Muscle of back (tissue), 11 donors: ENCODE results near the gene FUT7. TPM values are rescaled to one million over a fixed set of nuclear protein-coding genes. Genes with fewer than 3 reads are reported as not detected.
"Not testable (repeated sequence)": the region's sequence is repeated elsewhere in the genome, so short reads cannot be mapped to it uniquely, and the experiment has no call there.

ENCODE experiments used
- DNase-seq, 3 donors: peaks; one replicate each; pipeline versions ENCODE4 v3.0.0 to v3.0.0-alpha.2; 2013
- polyA plus RNA-seq, 10 donors: library from polyadenylated mRNA; unstranded; fragments of 120-200 nt; gene quantifications; one replicate each; pipeline ENCODE4 v1.2.1, GENCODE V29; 2013; ENCODE audit not compliant: insufficient read length in 10 of 10

FUT7 gene
- polyA plus RNA-seq, 10 donors, result 0.10 to 0.48 (median 0.12) TPM; not detected in 6

DNA sequence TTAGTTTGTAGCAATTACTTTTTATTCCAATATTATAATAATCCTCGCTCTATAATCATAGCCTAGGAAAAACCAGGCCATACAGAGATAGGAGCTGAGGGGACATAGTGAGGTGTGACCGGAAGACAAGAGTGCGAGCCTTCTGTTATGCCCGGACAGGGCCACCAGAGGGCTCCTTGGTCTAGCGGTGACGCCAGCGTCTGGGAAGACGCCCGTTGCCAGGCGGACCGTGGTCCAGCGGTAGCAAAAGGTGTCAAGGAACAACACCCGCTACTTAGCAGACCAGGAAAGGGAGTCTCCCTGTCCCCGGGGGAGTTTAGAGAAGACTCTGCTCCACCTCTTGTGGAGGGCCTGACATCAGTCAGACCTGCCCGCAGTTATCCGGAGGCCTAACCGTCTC is 27.6 kb downstream of the FUT7 start:
- DNase-seq, result not testable (repeated sequence)

- DNase-seq, result no peak
Observed at GRCh38 chr9:137002646-137003041, 29.2 kb downstream of the FUT7 start.

DNA sequence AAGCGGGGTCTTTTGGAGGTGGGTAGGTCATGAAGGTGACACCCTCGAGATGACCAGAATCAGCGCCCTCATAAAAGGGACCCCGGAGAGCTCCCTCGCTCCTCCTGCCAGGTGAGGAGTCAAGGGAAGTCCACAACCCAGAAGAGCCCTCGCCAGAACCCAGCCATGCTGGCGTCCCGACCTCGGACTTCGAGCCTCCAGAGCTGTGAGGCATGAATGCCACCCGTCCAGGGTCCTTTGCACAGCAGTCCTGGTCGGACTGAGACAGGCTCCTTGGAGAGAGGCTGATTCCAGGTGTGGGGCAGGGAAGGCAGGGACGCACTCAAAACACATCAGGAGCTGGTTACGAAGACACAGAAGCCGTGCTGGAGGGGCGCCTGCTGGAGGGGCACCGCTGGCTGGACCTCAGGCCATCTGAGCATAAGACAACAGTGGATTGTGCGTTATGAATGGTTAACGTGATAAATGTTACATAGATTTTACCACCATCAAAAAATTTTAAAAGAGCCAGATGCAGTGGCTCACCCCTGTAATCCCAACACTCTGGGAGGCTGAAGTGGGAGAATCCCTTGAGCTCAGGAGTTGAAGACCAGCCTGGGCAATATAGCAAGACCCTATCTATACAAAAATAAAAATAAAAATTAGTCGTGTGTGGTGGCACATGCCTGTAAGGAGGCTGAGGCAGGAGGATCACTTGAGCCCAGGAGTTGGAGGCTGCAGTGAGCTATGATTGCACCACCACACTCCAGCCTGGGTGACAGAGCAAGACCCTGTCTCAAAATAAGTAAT is 29.8 kb downstream of the FUT7 start:
- no peak for DNase-seq

DNA sequence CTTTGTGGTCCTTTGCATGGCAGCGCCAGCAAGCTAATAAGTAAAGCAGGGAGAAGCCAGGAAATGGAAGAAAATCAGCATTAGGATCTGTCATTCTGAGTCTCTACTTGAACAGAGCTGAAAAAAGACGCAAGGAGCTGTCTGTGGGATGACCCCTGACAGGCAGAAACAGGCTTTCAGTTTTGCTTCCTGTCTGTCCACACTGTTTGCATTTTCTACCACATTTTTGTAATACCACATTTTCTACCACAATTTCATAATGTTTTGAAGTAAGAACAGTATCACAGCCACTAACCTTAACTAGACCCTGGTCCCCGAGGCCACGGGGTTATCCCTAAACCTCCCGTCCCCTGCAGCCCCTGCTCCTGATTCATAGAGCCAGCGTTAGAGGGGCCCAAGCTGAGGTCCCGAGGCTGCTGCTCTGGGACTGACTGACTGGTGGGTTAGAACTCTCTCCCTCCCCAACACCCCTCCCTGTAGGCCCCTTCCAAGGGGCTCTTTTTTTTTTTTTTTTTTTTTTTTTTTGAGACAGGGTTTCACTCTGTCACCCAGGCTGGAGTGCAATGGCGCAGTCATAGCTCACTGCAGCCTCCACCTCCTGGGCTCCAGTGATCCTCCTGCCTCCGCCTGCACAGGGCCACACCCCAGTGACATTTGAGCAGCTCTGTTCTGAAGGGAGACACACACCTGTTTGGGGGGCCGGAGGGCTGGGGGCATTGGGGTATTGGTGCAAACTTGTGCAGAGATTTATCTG is 31.5 kb downstream of the FUT7 start:
- no peak for DNase-seq

- DNase-seq, result no peak
Observed at GRCh38 chr9:136997830-136998234, 34.1 kb downstream of the FUT7 start.

- no peak for DNase-seq
Observed at GRCh38 chr9:136997371-136997770, 34.5 kb downstream of the FUT7 start.

DNA sequence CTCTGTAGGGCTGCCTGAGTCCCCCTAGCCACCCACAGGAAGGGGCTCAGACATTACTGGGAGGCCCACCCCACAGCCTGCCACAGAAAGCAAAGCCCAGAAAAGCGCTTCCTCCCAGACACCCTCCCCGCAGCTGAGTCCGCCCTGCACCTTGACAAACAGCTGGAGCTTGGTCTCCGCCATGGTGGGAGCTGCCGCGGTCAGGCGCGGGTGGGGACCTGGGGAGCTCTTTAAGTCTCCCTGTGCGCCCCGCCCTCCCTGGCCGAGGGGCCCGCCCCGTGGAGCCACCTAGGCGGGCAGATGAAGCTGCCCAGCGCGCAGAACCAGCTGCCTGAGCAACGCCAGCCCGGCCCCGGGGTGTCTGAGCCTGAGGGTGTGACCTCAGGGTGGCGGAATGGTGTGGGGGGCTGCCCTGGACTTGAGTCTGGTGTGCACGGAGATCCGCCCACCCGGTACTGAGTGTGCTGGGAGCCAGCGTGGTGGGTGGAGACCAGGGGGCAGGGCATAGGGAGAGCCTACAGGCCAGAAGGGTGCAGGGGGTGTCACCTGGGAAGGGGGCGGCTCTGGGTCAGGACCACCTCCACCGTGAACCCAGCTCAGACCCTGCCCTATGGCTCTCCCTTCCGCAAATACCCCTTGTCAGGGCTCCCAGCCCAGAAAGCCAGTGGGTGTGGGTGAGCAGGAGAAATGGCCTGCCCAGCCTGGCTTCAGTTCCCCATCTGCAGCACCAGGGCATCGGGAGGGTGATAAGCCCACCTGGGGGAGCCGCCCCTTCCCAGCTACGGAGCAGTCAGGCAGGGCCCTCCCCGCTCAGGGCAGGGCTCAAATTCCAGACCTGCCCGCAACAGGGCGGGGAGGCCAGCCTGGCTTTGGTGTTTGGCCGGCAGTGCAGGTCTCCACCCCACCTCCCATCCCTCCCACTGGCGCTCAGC is 35.3 kb downstream of the FUT7 start, which contains the start of gene CLIC3:
Gene CLIC3 (minus strand): TSS at position 208 of the 932 bp plus-strand sequence. CDS start 25 bp downstream, at position 183.
- DNase-seq, result peak in 1 of 3 donors; percentile 58

DNA sequence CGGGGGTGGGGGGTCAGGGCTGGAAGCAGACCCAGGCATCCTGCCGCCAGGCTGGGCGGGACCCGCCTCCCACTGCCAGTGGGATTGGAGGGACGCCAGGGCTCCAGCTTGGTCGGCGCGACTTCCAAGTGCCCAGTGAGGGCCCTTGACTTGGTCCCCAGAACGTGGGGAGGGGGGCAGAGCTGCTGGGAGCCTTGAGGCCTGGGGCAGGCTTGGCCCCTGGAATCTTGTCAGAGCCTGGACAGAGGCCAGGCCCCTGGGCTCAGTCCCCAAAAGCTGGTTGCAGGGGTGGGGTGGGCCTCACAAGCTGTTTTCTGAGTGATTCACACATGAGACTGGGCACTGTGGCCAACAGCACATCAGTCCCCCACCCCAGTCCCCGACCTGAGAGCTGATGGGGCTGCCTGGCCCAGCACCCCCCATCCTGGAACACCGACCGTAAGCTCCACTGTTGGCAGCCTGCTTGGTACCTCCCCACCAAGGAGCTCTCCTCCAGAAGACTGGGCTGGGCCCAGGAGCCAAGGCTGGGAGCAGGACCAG is 36.0 kb downstream of the FUT7 start:
- DNase-seq, result peak in 1 of 3 donors; percentile 50

DNA sequence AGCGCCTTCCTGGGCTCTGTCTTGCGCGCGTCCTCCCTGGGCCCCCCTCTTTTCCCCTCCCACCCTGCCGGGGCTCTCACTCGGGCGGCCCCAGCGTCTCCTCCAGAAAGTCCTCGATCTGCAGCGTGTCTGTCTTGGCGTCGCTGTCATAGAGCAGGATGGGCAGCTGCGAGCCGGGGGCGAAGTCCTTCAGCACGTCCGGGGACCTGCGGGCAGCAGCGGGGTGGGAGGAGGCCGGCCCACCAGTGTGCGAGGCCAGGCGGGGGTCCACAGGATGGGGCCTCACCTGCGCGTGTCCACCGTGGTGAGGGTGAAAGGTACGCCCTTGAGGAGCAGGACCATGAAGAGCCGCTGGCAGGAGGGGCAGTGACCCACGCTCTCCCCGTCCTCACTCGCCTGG is 36.5 kb downstream of the FUT7 start:
- no peak for DNase-seq

- DNase-seq, result no peak
Observed at GRCh38 chr9:136994888-136995230, 37.0 kb downstream of the FUT7 start.

GRCh38 chr9:136994180-136994887 is 37.6 kb downstream of the FUT7 start:
- no peak for DNase-seq

DNA sequence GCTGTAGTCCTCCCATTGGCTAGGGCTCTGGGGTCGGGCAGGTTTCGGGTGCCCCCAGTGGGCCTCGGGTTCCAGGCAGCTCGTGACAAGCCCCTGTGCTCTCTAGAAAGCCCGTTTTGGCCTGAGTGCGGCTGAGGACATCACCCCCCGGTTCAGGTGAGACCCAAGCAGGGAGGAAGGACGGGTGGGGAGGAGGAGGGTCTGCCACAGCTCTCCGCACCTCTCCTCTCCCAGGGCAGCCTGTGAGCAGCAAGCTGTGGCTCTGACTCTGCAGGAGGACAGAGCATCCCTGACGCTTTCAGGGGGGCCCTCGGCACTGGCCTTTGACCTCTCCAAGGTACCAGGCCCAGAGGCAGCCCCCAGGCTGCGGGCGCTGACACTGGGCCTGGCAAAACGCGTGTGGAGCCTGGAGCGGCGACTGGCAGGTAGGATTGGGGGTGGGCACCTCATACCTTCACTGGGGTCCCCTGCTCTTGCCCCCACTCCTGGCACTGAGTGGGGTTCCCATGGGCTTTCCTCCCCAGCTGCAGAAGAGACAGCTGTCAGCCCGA is 39.0 kb downstream of the FUT7 start:
- peak in 1 of 3 donors; percentile 44 for DNase-seq

- peak; percentile 83 to 92 (median 90) for DNase-seq
Observed at GRCh38 chr9:136991993-136992818, 39.7 kb downstream of the FUT7 start, which contains the start of gene PAXX. PAXX (plus strand) TSS chr9:136992422; CDS start chr9:136992444, 22 bp downstream.

DNA sequence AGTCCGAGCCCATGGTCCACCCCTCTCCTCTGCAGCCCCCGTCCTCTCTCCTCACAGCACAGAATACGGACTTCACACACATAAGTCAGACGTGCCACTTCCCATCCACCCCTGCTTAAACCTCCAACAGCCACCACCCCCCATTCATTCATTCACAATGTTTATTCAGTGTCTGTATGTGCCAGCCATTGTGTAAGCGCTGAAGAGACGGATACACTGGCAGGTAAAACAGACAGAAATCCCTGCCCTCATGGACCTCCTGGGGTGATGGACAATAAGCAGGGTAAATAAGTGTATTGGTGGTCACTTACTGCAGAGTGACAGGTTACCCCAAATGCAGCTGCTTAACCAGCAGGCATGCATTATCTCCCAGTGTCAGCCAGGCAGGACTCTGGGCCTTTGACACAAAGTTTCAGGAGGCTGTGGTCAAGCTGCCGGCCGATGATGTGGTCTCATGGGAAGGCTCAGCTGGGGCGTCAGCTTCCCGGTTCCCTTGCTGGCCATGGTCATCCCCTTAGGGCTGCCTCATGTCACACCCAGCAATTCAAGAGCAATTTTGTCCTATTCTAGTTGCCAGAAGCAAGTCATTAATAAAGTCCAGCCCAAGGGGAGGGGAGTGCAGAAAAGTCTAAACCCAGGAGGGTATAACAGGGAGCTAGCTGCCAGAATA is 41.5 kb downstream of the FUT7 start:
- DNase-seq, result no peak

GRCh38 chr9:136988872-136989271 is 43.0 kb downstream of the FUT7 start:
- no peak for DNase-seq

GRCh38 chr9:136985853-136986252 is 46.0 kb downstream of the FUT7 start:
- DNase-seq, result no peak

DNA sequence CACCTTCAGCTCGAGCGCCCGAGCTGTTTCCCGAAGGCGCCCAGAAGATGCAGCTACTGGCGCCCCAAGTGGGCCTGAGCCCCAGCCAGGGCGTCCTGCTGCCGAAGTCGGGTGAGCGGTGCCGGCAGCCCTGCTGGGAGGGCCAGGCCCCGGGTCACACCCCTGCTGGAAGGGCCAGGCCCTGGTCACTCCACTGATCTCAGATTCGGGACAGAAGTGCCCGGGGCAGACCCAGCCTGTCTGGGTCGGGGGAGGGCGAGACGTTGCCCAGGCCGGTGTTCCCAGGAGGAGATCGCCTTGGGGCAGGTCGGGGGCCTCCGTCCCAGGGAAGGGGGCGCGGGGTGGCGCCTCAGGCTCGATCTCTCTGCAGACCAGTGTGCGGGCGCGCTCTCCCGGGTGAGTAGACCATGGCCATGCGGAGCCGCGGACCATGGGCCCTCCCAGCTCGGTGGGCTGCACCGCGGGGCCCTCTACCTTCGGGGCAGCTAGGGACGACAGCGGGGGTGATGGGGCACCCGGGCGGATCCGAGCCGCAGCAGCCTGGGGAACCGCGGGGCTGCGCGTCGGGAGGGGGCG is 46.8 kb downstream of the FUT7 start:
- no peak for DNase-seq

- DNase-seq, result no peak
Observed at GRCh38 chr9:136984464-136985026, 47.3 kb downstream of the FUT7 start.
